Activated CD4-positive, alpha-beta T cell treated with anti-CD3 and anti-CD28 coated beads for 1 hour (primary cell): Measurements from ENCODE around the gene TYK2.
"Not testable (repeated sequence)": the region's sequence is repeated elsewhere in the genome, so short reads cannot be mapped to it uniquely, and the experiment has no call there.

ENCODE experiments used
- DNase-seq: peaks from one replicate; pipeline ENCODE4 v3.0.0-alpha.2; 2020

TYK2 gene

GRCh38 chr19:10380313-10381102, at the start of gene TYK2:
TYK2 (minus strand) TSS chr19:10380572; CDS start chr19:10378406, 2,166 bp downstream.
- peak; percentile 91 for DNase-seq

DNA sequence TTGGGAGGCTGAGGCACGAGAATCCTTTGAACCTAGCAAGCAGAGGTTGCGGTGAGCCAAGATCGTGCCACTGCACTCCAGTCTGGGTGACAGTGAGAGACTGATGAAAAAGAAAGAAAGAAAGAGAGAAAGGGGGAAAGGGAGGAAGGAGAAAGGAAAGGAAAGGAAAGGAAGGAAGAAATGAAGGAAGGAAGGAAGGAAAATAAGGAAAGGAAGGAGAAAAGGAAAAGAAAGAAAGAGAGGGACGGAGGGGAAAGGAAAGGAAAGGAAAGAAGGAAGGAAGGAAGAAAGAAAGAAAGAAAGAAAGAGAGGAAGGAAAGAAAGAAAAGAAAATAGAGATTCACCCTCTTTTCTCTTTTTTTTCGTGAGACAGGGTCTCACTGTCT, 48.6 kb upstream of the TYK2 start:
- DNase-seq: no peak

- no peak for DNase-seq
Observed at GRCh38 chr19:10427169-10427568, 46.8 kb upstream of the TYK2 start.

DNA sequence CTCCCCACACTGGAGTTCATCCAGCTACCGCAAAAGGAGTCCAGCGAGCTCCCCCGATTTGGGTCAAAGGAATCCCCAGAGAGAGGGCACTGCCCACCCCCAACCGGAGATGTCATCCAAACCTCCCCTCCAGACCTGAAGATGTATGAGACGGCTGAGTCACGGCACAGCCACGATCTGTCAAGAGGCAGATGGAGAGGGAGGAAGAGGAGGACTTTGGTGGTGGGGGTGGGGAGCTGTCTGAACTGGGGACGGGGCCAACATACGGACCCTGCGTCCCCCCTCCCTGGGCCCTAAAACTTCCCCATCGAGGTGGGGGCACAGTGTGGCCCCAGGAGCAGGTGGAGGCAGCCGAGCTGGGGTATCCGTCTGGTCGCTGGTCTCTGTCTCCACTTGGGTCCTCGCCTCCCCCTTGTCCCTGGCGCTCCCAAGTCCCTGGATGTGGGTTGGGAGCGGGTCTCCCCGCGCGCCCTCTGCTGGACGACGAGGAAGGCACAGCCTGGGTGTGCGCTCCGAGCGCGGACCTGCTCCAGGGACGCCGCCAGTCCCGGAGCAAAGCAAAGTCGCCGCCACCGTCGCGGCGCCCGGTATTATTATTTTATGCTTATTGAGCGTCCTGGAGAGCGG, 43.8 kb upstream of the TYK2 start:
- DNase-seq: peak; percentile 45

GRCh38 chr19:10422846-10423245, 42.5 kb upstream of the TYK2 start:
- no peak for DNase-seq

DNA sequence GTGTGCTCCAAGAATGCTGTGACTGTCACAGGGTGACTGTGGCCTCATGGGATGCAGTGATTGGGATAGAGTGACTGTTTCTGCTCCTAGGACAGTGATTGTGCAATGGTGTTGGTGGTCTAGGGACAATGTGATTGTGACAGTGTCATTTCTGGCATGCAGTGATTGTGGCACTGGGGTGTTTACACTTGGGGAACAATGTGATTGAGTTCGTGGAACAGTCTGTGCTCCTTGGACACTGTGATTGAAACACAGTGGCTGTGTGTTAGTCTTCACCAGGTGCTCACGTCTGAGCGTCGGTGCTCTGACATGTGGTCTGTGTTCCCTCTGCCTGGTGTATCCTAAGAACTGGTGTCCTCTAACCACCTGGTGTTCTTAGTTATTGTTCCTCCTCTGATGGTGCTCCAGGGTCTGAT, 41.7 kb upstream of the TYK2 start:
- no peak for DNase-seq

GRCh38 chr19:10421240-10422045, 41.1 kb upstream of the TYK2 start:
- DNase-seq: no peak

GRCh38 chr19:10420444-10421239, 40.3 kb upstream of the TYK2 start, which contains the start of gene PDE4A:
PDE4A (plus strand) TSS chr19:10420538; CDS start chr19:10420765, 227 bp downstream.
- DNase-seq: no peak

- no peak for DNase-seq
Observed at GRCh38 chr19:10419646-10420443, 39.5 kb upstream of the TYK2 start.

- DNase-seq: no peak
Observed at GRCh38 chr19:10419200-10419645, 38.9 kb upstream of the TYK2 start.

DNA sequence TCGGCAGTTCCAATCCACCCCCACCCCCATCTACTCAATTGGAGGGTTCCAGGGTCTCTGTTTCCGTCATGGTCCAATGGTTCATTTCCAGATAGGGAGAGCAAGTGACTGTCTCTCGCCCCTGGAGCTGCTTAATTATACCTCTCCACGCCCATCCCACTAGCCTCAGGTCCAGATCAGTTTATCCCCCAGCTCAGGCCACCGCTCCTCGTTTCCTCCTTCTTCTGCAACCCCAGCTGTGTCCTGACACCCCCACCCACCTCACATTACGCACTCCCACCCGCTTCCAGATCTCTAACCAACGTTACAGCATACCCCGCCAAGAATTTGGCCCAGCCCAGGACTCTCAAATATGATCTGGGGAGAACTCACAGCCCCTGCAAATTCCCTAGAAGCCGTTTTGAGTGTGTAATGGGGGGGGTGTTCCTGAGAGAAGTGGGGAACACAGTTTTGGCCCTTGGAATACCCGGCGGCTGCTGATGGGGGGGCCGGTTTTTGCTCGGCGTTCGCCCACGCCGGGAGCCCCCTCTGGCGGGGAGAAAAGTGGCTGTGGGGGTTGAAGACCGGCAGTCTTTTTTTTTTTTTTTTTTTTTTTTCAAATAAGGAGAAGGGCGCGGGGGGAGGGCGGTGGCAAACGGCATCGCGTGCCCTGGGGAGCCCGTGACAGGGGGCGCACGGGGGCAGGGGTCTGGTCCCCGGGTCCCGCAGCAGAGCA, 38.3 kb upstream of the TYK2 start:
- DNase-seq: no peak

DNA sequence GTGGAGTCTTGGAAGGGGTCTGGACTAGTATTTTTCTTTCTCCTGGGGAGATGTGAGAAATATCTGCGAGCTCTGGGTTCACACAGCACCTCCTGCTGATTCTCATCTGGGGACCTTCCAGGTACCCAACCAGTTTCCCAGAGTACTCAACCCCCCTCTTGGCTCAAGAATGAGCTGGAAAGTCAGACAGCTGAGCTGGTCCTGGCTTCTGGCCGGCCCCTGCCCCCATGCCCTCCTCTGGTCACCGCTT, 37.8 kb upstream of the TYK2 start:
- no peak for DNase-seq

GRCh38 chr19:10417541-10418234, 37.3 kb upstream of the TYK2 start:
- no peak for DNase-seq

- peak; percentile 91 for DNase-seq
Observed at GRCh38 chr19:10416380-10417257, 36.2 kb upstream of the TYK2 start.

- no peak for DNase-seq
Observed at GRCh38 chr19:10416083-10416379, 35.7 kb upstream of the TYK2 start.

GRCh38 chr19:10412257-10412977, 32.0 kb upstream of the TYK2 start:
- DNase-seq: no peak

DNA sequence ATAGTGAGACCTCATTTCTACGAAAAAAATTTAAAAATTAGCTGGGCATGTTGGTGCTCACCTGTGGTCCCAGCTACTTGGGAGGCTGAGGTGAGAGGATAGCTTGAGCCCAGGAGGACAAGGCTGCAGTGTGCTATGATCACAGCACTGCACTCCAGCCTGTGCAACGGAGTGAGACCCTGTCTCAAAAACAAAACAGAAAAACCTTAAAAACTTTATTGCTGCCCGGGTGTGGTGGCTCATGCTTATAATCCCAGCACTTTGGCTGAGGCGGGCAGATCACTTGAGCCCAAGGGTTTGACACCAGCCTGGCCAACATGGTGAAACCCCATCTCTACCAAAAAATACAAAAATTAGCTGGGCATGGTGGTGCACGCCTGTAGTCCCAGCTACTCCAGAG, 30.9 kb upstream of the TYK2 start:
- DNase-seq: not testable (repeated sequence)

DNA sequence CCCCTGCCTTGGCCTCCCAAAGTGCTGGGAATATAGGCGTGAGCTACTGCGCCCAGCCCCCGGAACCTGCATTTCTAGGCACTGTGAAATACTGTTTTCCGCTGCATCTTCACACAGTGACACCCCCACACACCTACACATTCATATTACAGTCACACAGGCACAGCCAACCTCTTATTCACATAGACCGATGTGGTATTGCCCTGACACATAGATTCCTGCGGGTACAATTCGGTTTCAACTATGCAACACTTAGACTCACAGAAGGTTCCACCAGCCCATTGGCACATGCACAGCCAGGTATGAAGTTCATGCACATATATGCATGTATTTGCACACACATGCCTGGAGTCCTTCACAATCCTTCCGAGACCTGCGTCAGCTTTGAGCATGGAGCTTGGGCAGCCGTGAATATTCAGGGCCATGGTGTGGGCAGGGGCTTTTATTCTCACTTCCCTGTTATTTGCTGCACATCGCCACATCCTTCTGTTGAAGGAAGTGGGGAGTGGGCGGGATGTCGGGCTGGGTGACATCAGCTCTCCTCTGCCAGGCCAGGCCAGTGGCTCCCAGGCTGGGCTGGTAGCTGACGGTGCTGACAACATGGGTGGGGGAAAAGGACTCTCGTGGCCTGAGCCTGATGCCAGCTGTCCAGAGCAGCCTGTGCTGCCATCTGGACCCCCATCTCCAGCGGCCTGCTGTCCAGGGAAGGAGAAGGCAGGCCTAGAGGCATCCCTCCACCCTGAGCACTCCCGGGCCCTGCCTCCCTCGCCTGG, 28.3 kb upstream of the TYK2 start:
- no peak for DNase-seq
